Gastroesophageal sphincter (tissue), 4 donors: ENCODE data around the gene GH2. TPM values are rescaled to one million over a fixed set of nuclear protein-coding genes. Genes with fewer than 3 reads are reported as not detected.

Experiments
- ATAC-seq: fragments of 150-250 bp; one replicate; pipeline ENCODE4 v1.9.1; 2016; ENCODE audit warnings: mild to moderate bottlenecking, moderate library complexity
- H3K27ac ChIP-seq, 4 donors: fragments of 200-600 bp; sonication (generic) in 3 of 4; 1 replicate in 3 of 4; 2 replicates in 1 of 4; pipeline ENCODE4 v1.5.1; 2016 to 2019
- H3K27me3 ChIP-seq: fragments of 200-600 bp; sonication (generic); one replicate; pipeline ENCODE4 v1.5.1; 2019
- H3K36me3 ChIP-seq, 2 donors: fragments of 200-600 bp; sonication (generic); one replicate each; pipeline ENCODE4 v1.5.1; 2019; ENCODE audit warnings: control low read depth in 1 of 2
- H3K4me1 ChIP-seq, 3 donors: fragments of 200-600 bp; sonication (generic); 1 replicate in 2 of 3; 2 replicates in 1 of 3; pipeline ENCODE4 v1.5.1; 2016 to 2019; ENCODE audit warnings: control low read depth in 2 of 3
- H3K4me3 ChIP-seq, 2 donors: fragments of 200-600 bp; sonication (generic); one replicate each; pipeline ENCODE4 v1.5.1; 2019; ENCODE audit warnings: mild to moderate bottlenecking in 1 of 2, moderate library complexity in 1 of 2
- H3K9me3 ChIP-seq, 3 donors: fragments of 200-600 bp; sonication (generic); one replicate each; pipeline ENCODE4 v1.5.1; 2017 to 2019; ENCODE audit warnings: control low read depth in 2 of 3
- EP300 ChIP-seq: sonication (generic); formaldehyde crosslinking; IDR thresholded peaks from one replicate; pipeline ENCODE4 v1.6.1; 2017; ENCODE audit warnings: antibody characterized with exemption, mild to moderate bottlenecking
- POLR2A ChIP-seq, 2 donors: fragments of 450-650 bp; IDR thresholded peaks; one replicate each; pipeline ENCODE4 v1.6.1; 2017; ENCODE audit warnings: antibody characterized with exemption in 2 of 2, mild to moderate bottlenecking in 2 of 2, moderate library complexity in 1 of 2
- POLR2AphosphoS5 ChIP-seq: sonication (generic); formaldehyde crosslinking; IDR thresholded peaks from one replicate; pipeline ENCODE4 v1.6.1; 2017; ENCODE audit warnings: antibody characterized with exemption
- WGBS, 2 donors: methylation state at CpG; one replicate each; pipeline ENCODE4 v1.1.5; 2018; ENCODE audit warnings: low coverage in 1 of 2; 5-methylcytosine and 5-hydroxymethylcytosine counted together
- total RNA-seq, 4 donors: library from RNA; depleted of rRNA; stranded (reverse); fragments of >200 nt; gene quantifications; one replicate each; pipeline ENCODE4 v1.1.0, GENCODE V29; 2016
- TF ChIP-seq, protein P1 (sequence below), 4 experiments: fragments of 200-600 bp in 2 of 4; fragments of 450-650 bp in 2 of 4; sonication (generic) in 1 of 4; IDR thresholded peaks; one replicate each; pipeline ENCODE4 v1.5.1; 2017 to 2019; ENCODE audit warnings: antibody characterized with exemption in 4 of 4, mild to moderate bottlenecking in 2 of 4, moderate library complexity in 2 of 4

GH2 gene
- total RNA-seq, 4 donors from 2014 or later = not detected

DNA sequence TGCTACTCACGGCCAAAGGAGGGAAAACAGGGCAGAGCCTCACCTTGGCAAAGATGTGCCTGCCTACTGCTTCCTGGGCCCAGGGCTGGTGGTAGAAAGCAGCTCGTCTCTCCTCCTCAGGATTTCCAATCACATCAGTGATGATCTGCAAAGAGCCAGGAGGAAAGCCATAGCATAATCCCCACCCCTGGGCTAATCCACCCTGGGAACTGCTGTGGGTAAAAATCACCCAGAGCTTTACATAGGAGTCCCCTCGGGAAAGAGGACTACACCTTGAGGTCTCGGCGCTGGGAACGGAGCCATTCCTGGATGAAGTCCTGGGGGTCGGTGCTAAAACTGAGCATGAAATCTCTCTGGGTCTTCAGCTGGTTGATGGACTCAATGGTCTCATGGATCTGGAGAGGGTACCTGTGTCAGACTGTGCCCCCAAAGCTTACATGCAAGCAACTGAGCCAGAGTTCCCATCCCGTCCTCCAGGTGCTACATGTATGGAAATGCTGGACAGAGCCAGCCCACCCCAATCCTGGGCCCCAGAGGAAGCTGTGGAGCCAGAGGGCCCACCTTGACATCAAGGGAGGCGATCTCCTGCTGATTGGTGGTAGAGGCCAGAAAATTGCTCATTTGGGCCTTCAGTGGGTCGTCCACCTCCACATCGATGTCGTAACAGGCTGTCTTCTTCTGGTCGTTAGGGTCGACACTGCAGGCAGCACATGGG, 48.6 kb downstream of the GH2 start:
- ATAC-seq = no peak

GRCh38 chr17:63832455-63832854, 49.3 kb downstream of the GH2 start:
- H3K4me3 ChIP-seq = no peak overlapping the region
- peaks cover 0 to 85% of the 10 kb centered on the region in 2 donors for H3K36me3 ChIP-seq
- H3K27me3 ChIP-seq = no peaks in the 10 kb centered on the region
- no peaks in the 10 kb centered on the region for H3K9me3 ChIP-seq
- ATAC-seq = no peak
- TF ChIP-seq, protein P1, sequence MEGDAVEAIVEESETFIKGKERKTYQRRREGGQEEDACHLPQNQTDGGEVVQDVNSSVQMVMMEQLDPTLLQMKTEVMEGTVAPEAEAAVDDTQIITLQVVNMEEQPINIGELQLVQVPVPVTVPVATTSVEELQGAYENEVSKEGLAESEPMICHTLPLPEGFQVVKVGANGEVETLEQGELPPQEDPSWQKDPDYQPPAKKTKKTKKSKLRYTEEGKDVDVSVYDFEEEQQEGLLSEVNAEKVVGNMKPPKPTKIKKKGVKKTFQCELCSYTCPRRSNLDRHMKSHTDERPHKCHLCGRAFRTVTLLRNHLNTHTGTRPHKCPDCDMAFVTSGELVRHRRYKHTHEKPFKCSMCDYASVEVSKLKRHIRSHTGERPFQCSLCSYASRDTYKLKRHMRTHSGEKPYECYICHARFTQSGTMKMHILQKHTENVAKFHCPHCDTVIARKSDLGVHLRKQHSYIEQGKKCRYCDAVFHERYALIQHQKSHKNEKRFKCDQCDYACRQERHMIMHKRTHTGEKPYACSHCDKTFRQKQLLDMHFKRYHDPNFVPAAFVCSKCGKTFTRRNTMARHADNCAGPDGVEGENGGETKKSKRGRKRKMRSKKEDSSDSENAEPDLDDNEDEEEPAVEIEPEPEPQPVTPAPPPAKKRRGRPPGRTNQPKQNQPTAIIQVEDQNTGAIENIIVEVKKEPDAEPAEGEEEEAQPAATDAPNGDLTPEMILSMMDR (IDR thresholded peaks at IDR 0.05) = no peak
- TF ChIP-seq POLR2A (IDR thresholded peaks at IDR 0.05) (no peak), EP300 (no peak), POLR2AphosphoS5 (no peak)
- WGBS, 2 donors = 52% methylated on average over 2 of the region's 2 CpGs; no CpG with 5 or more reads in 1 of the 2 donors
- H3K27ac ChIP-seq = peak overlapping the region in 2 of 4 donors; percentile 16 to 98
- peaks cover 0 to 73% (median 21%) of the 10 kb centered on the region in 3 donors for H3K4me1 ChIP-seq

More for the DNA sequence above, 48.6 kb downstream of the GH2 start:
- H3K27ac ChIP-seq = peak overlapping the region in 3 of 4 donors; percentile 9 to 98 (median 16)
- TF ChIP-seq EP300 (no peak), POLR2A (IDR thresholded peaks at IDR 0.05) (no peak), POLR2AphosphoS5 (no peak)
- TF ChIP-seq, protein P1 (IDR thresholded peaks at IDR 0.05) = no peak
- no peaks in the 10 kb centered on the region for H3K9me3 ChIP-seq
- no peak overlapping the region for H3K4me3 ChIP-seq
- H3K36me3 ChIP-seq = peaks cover 0 to 90% of the 10 kb centered on the region in 2 donors
- H3K4me1 ChIP-seq = peaks cover 0 to 76% (median 28%) of the 10 kb centered on the region in 3 donors
- WGBS, 2 donors = 67% methylated on average over 1 of the region's 14 CpGs; no CpG with 5 or more reads in 1 of the 2 donors
- no peaks in the 10 kb centered on the region for H3K27me3 ChIP-seq

DNA sequence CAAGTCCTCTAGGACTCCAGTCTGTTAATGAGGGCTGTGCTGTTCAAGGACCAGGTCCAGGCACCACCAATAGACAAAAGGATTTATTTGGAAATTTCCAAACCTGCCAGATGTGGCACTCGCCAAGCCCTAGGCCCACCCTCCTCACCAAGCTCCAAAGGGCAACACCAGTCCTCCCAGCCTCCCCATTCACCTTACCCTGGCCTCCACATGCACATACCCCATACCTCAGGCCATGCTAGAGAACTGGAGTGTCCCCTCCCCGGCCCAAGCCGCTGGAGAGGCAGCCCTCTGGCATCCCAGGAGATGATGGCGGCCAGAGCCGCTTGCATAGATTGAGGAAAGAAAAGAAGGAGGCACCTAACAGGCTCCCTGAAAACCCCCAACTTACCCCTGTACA, 49.7 kb downstream of the GH2 start:
- H3K36me3 ChIP-seq = peaks cover 0 to 81% of the 10 kb centered on the region in 2 donors
- H3K4me3 ChIP-seq = no peak overlapping the region
- H3K27ac ChIP-seq = no peak overlapping the region
- no peaks in the 10 kb centered on the region for H3K27me3 ChIP-seq
- no peaks in the 10 kb centered on the region for H3K9me3 ChIP-seq
- WGBS, 2 donors = no CpG with 5 or more reads among the region's 5 CpGs
- no peak for TF ChIP-seq EP300
- no peak for TF ChIP-seq POLR2A (IDR thresholded peaks at IDR 0.05)
- TF ChIP-seq POLR2AphosphoS5 = no peak
- TF ChIP-seq, protein P1 (IDR thresholded peaks at IDR 0.05) = no peak
- peaks cover 0 to 69% (median 17%) of the 10 kb centered on the region in 3 donors for H3K4me1 ChIP-seq
- ATAC-seq = no peak

- TF ChIP-seq, protein P1 (IDR thresholded peaks at IDR 0.05) = no peak
- TF ChIP-seq POLR2AphosphoS5 (no peak), POLR2A (IDR thresholded peaks at IDR 0.05) (no peak), EP300 (no peak)
- WGBS, 2 donors = 60 to 73% methylated on average over 1 of the region's 8 CpGs
- H3K36me3 ChIP-seq = peaks cover 0 to 76% of the 10 kb centered on the region in 2 donors
- H3K27ac ChIP-seq = peak overlapping the region in 2 of 4 donors; percentile 12 to 27
- no peak for ATAC-seq
- no peaks in the 10 kb centered on the region for H3K27me3 ChIP-seq
- H3K4me3 ChIP-seq = no peak overlapping the region
- H3K4me1 ChIP-seq = peaks cover 0 to 64% (median 16%) of the 10 kb centered on the region in 3 donors
- no peaks in the 10 kb centered on the region for H3K9me3 ChIP-seq
Measured at GRCh38 chr17:63831505-63831904, 50.2 kb downstream of the GH2 start.
